GM19328 (cell line): Measurements from ENCODE around the gene TMEM101.
"Not testable (repeated sequence)": the region's sequence is repeated elsewhere in the genome, so short reads cannot be mapped to it uniquely, and the experiment has no call there.

Source experiments
- ATAC-seq: cut with Tn5 transposase; IDR thresholded peaks from one replicate; pipeline ENCODE4 v1.9.1; 2021; ENCODE audit warnings: mild to moderate bottlenecking, moderate library complexity; ENCODE audit not compliant: unreplicated experiment

Gene TMEM101

DNA sequence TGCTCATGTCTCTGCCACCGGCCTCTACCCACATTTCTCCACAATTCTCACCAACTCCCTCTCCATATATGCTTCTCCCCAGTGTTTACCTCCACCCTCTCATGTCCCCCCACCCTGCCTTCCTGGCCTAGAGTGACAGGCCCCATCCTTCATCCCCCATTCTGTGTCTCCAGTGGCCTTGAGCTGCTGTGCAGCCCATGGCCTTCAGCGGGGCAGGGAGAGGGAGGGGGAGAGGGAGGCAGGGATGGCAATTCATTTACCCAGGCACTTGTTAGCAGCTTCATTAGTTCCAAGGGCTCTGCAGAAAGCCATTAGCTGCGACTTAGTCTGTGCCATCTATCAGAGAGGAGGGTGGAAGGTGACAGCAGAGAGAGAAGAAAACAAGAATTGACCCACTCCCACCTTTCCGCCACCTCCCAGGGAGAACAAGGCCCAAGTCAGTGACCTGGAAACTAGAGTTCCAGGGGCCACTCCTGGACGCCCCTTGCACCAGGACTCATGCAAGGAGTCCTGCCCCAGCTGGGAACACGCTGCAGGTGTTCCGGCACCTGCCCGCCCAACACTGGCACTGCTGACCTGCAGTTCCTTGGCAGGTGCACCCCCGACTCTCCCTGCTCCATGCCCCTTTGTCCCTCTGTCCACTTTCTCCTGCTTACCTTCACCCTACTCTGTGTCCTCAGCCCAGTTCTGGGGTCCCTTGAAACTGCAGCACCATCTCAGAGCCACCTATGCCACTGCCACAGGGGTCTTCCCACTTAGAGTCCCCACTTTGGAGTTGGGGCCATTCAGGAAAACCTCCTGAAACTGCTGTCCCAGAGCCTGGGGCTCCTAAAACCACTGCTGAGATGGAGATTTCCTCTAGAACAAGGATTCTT lies 37.6 kb downstream of the TMEM101 start:
- no peak for ATAC-seq

DNA sequence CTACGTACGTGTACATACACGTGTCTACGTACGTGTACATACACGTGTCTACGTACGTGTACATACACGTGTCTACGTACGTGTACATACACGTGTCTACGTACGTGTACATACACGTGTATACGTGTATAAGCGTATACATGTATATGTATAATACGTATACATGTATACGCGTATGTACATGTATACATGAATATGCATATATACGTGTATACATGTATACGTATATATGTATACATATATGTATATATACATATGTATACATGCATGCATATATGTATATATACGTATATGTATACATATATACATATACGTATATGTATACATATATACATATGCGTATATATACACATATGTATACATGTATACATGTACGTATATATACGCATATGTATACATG lies 38.9 kb downstream of the TMEM101 start:
- ATAC-seq, result no peak

DNA sequence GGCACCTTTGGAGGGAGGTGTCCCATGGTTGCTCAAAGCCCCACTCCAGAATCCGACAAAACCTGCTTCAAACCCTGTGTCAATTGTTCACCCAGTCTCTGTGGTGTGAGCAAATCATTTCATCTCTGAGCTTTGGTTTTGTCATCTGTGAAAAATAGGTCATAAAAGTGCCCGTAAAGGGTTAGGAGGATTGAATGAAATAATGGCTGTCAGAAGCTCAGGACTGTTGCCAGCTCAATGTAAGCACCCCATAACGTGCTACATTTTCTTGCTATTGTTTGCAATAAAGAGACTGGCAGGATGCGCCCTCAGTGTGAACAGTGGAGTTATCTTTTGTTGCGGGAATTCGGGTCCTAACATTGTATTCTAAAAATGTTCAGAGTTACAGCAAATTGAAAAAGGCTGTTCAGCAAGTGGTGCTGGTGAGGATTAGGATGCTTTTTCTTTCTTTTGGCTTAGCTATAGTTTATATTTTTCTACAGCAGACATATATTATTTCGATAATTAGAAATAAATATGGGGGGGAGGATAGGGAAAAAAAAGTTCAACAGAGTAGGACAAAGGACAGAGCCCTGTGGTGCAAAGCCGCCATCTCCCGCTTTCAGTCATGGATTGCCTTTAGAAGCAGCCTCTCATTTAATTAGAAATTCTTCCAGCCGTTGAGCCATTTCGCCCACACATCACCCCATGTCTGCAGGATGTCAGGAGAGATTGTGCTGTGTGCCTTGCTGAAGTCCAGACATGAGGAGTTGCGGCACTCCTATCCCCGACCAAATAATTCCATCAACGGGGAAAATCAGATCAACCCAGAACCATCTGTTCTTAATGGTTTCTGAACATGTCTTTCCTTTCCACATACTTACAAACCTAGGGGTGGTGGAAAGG lies 40.1 kb downstream of the TMEM101 start:
- no peak for ATAC-seq

DNA sequence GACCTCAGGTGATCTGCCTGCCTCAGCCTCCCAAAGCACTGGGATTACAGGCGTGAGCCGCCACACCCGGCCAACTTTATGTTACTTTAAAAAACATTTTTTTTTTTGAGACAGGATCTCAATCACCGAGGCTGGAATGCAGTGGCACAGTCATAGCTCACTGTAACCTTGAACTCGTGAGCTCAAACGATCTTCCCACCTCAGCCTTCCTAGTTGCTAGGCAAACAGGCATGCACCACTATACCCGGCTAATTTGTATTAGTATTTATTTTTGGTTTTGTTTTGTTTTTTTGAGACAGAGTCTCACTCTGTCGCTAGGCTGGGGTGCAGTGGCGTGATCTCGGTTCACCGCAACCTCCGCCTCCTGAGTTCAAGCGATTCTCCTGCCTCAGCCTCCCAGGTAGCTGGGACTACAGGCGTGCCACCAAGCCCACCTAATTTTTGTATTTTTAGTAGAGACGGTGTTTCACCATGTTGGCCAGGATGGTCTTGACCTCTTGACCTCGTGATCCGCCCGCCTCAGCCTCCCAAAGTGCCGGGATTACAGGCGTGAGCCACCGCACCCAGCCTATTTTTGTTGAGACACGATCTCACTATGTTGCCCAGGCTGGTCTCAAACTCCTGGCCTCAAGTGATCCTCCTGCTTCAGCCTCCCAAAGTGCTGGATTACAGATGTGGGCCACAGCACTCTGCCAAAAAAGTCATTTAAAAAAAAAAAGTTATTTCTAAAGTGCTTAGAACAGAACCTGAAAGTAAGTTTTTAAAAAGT lies 42.1 kb downstream of the TMEM101 start:
- not testable (repeated sequence) for ATAC-seq

DNA sequence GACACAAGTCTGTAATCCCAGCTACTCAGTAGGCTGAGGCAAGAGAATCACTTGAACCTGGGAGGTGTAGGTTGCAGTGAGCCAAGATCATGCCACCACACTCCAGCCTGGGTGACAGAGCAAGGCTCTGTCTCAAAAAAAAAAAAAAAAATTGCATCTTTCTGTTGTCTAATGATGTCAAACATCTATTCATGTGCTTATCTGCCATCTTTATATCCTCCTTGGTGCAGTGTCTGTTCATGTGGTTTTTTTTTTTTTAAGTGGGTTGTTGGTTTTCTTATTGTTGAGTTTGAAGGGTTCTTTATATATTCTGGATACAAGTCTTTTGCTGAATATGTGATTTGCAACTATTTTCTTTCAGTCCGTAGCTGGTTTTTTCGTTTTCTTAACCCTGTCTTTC lies 43.3 kb downstream of the TMEM101 start:
- not testable (repeated sequence) for ATAC-seq

DNA sequence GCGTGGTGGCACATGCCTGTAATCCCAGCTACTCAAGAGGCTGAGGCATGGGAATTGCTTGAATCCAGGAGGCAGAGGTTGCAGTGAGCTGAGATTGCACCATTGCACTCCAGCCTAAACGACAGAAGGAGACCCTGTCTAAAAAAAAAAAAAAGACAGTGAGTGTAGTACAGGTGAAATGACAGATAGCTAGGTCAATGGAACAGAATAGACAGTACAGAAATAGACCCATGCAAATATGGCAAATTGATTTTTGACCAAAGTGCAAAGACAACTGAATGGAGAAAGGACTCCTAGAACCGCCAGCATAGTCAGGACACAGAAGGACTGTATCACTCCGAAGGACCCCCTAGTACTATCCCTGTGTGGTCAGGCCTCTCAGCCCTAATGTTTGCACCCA lies 44.4 kb downstream of the TMEM101 start:
- no peak for ATAC-seq

DNA sequence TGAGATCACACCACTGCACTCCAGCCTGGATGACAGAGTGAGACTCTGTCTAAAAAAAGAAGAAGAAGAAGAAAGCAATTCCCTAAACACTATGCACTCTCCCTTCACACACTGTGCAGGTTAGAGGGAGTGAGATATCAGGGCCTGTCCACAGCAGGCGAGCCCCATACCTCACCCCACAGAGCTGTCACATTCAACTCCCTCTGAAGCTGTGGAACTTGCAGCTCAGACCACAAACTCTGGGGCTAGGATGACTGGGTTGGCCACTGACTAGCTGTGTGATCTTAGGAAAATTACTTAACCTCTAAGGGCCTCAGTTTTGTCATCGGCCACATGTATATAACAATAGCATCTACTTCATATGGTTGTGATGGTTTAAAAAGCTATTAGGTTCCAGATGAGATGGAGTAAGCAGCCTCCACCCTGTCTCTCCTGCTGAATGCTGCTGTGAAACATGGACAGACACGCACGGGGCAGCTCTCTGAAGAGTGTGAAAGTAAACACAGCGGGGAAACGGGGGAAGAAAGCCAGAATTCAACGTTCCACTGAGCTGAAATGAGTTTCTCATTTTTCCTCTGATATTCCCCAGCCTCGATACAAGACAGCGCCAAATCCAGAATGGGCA lies 47.4 kb downstream of the TMEM101 start:
- no peak for ATAC-seq

DNA sequence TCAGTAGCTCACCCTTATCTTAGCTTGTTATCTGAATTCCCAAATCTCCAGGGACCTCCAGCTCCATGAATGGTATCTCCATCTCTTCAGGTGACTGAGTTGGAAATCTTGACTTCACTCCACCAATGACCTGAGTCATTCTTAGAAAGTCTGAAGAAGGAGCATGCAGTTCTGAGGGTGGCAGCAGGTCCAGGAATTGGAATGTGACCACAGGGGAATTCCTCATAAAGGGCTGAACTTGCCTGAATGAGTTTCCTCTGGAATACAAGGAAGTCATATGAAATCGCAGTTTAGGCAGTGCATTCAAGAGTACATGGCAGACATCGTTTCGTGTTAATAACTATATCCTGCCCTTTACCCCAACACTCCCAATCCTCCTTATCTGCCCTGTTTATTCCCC lies 48.5 kb downstream of the TMEM101 start:
- no peak for ATAC-seq

DNA sequence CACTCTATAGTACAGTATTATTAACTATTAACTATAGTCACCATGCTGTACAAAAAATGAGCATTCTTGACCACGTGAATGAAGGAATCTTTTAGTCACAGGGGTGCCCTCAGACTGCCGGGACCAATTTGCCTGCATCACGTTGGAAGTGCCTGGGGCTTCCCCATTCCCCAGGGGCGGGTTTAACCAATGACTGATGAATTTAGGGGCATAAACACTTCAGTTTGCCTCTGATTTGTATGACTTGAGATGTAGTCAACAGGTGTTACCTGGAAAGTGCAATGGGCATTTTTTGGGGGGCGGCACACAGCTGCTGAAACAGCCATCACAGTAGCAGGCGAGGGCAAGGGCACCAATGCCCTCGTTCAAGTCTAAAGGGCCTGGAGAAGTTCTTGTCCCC lies 52.3 kb downstream of the TMEM101 start:
- no peak for ATAC-seq

DNA sequence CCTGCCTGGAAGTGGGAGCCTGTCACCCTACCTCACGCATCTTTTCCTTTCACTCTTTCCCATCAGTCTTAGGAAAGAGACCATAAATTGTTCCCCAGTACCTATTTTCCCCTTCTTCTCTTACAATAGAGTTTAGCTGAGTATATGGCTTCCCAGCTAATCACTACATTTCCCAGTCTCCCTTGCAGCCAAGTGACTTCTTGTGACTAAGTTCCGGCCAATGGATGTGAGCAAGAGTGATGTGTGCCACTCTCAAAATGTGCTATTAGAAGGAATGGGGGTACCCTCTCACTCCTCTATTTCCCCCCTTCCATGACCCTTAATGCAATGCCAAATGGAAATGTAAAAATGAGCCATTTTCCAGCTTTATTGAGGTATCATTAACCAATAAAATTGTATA lies 52.8 kb downstream of the TMEM101 start:
- ATAC-seq, result no peak

DNA sequence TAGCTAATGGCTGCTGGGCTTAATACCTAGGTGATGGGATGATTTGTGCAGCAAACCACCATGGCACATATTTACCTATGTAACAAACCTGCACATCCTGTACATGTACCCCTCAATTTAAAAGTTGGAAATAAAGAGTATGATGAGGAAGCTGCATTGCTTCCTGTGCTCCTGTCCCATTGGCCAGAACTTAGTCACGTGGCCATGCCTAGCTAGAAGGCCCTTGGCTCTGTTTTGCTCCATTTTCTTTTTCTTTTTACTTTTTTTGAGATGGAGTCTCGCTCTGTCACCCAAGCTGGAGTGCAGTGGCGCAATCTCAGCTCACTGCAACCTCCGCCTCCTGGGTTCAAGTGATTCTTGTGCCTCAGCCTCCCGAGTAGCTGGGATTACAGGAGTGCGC lies 53.5 kb downstream of the TMEM101 start:
- ATAC-seq, result not testable (repeated sequence)
